Gastrocnemius medialis (tissue), 4 donors: Measurements from ENCODE around the gene PTPRM. TPM values are rescaled to one million over a fixed set of nuclear protein-coding genes. Genes with fewer than 3 reads are reported as not detected.

Source experiments
- ATAC-seq, 2 donors: fragments of 150-250 bp; one replicate each; pipeline ENCODE4 v1.9.1; 2016
- DNase-seq, 2 donors: peaks; one replicate each; pipeline ENCODE4 v3.0.0-alpha.2; 2019
- H3K27ac ChIP-seq, 4 donors: fragments of 200-600 bp; sonication (generic); 1 replicate in 1 of 4; 2 replicates in 3 of 4; pipeline ENCODE4 v1.5.1; 2016 to 2018; ENCODE audit warnings: mild to moderate bottlenecking in 2 of 4, moderate library complexity in 1 of 4
- H3K27me3 ChIP-seq, 3 donors: fragments of 200-600 bp; sonication (generic) in 2 of 3; 1 replicate in 1 of 3; 2 replicates in 2 of 3; pipeline versions ENCODE4 v1.5.1 to v1.6.0; 2016 to 2019; ENCODE audit warnings: mild to moderate bottlenecking in 1 of 3, moderate library complexity in 1 of 3
- H3K36me3 ChIP-seq, 2 donors: fragments of 200-600 bp; sonication (generic) in 1 of 2; one replicate each; pipeline ENCODE4 v1.5.1; 2017 to 2018
- H3K4me1 ChIP-seq, 2 donors: fragments of 200-600 bp; sonication (generic) in 1 of 2; one replicate each; pipeline ENCODE4 v1.5.1; 2016 to 2017; ENCODE audit warnings: mild to moderate bottlenecking in 2 of 2
- H3K4me3 ChIP-seq, 4 donors: fragments of 200-600 bp; sonication (generic) in 3 of 4; 1 replicate in 1 of 4; 2 replicates in 3 of 4; pipeline ENCODE4 v1.5.1; 2016 to 2019; ENCODE audit warnings: mild to moderate bottlenecking in 2 of 4
- H3K9me3 ChIP-seq, 3 donors: fragments of 200-600 bp; sonication (generic) in 2 of 3; 1 replicate in 1 of 3; 2 replicates in 2 of 3; pipeline ENCODE4 v1.5.1; 2016 to 2019
- CTCF ChIP-seq, 5 experiments: fragments of 450-650 bp in 3 of 5; fragments of 200-600 bp in 2 of 5; sonication (generic) in 2 of 5; IDR thresholded peaks in 4 of 5; conservative IDR thresholded peaks in 1 of 5; 1 replicate in 4 of 5; 2 replicates in 1 of 5; pipeline ENCODE4 v1.5.1; 2016 to 2019; ENCODE audit warnings: antibody characterized with exemption in 5 of 5, mild to moderate bottlenecking in 3 of 5, moderate library complexity in 3 of 5
- POLR2A ChIP-seq, 2 donors: fragments of 450-650 bp; IDR thresholded peaks; one replicate each; pipeline ENCODE4 v1.6.1; 2017; ENCODE audit warnings: antibody characterized with exemption in 2 of 2, mild to moderate bottlenecking in 2 of 2, moderate library complexity in 2 of 2
- in situ Hi-C, 4 donors: fragments of 200-750 bp; cut with MboI; loops; one replicate each; pipeline versions ENCODE4 v1.15.0 to v1.8.0; 2017; ENCODE audit warnings: low sequenced_read_pairs in 4 of 4
- intact Hi-C: fragments of 100-400 bp; cut with DNase I; formaldehyde crosslinking; loops from one replicate; pipeline ENCODE4 v1.15.1; 2023; ENCODE audit warnings: low total_unique reads
- total RNA-seq, 4 donors: library from RNA; depleted of rRNA; stranded (reverse); fragments of >200 nt; gene quantifications; one replicate each; pipeline versions ENCODE4 v1.1.0 to v1.2.3, GENCODE V29; 2016

Gene PTPRM
- total RNA-seq, 4 donors from 2014 or later, result 52.6 to 79.3 (median 63.8) TPM

GRCh38 chr18:8142932-8143331, 575.8 kb downstream of the PTPRM start:
- intact Hi-C loops, result loop anchor here (5.0 to 10.0 kb wide), 2 partner anchors 268 to 576 kb away; partner anchors contain the start of gene PTPRM
- H3K4me3 ChIP-seq, result no peak overlapping the region
- H3K27ac ChIP-seq, result peak overlapping the region; percentile 64 to 93 (median 79)
- no peak for TF ChIP-seq CTCF (IDR thresholded peaks at IDR 0.05 in 4 of 5, conservative IDR thresholded peaks at IDR 0.05 in 1 of 5)
- no peak for TF ChIP-seq POLR2A (IDR thresholded peaks at IDR 0.05)
- no peak for ATAC-seq
- H3K9me3 ChIP-seq, result peaks cover 0 to 6% (median 0%) of the 10 kb centered on the region in 3 donors
- peaks cover 30 to 45% of the 10 kb centered on the region in 2 donors for H3K4me1 ChIP-seq
- H3K36me3 ChIP-seq, result no peaks in the 10 kb centered on the region
- DNase-seq, result no peak
- in situ Hi-C loops, result loop anchor here in 1 of 4 donors (25.0 kb wide), 1 partner anchor 94 kb away; no protein-coding TSS in a partner anchor
- H3K27me3 ChIP-seq, result no peaks in the 10 kb centered on the region

- Histone ChIP-seq H3K4me1 (no peaks in the 10 kb centered on the region), H3K27ac (no peak overlapping the region), H3K4me3 (no peak overlapping the region), H3K36me3 (no peaks in the 10 kb centered on the region), H3K27me3 (no peaks in the 10 kb centered on the region), H3K9me3 (peaks cover 0 to 6% (median 0%) of the 10 kb centered on the region in 3 donors)
- no peak for ATAC-seq
- no peak for DNase-seq
- in situ Hi-C loops (no loop called here), intact Hi-C loops (no loop called here)
- TF ChIP-seq POLR2A (IDR thresholded peaks at IDR 0.05), result no peak
- TF ChIP-seq CTCF (IDR thresholded peaks at IDR 0.05 in 4 of 5, conservative IDR thresholded peaks at IDR 0.05 in 1 of 5), result no peak
Measured at GRCh38 chr18:8151181-8151580, 584.1 kb downstream of the PTPRM start.

- H3K27me3 ChIP-seq, result no peaks in the 10 kb centered on the region
- no peak for DNase-seq
- H3K27ac ChIP-seq, result no peak overlapping the region
- H3K9me3 ChIP-seq, result no peaks in the 10 kb centered on the region
- no peaks in the 10 kb centered on the region for H3K4me1 ChIP-seq
- no peak overlapping the region for H3K4me3 ChIP-seq
- in situ Hi-C loops, result no loop called here
- intact Hi-C loops, result no loop called here
- no peaks in the 10 kb centered on the region for H3K36me3 ChIP-seq
- ATAC-seq, result no peak
- TF ChIP-seq CTCF (IDR thresholded peaks at IDR 0.05 in 4 of 5, conservative IDR thresholded peaks at IDR 0.05 in 1 of 5), result no peak
- no peak for TF ChIP-seq POLR2A (IDR thresholded peaks at IDR 0.05)
Measured at GRCh38 chr18:8153887-8154583, 586.9 kb downstream of the PTPRM start.

- DNase-seq, result peak in 1 of 2 donors; percentile 41
Measured at GRCh38 chr18:8162802-8163201, 595.7 kb downstream of the PTPRM start.

More at GRCh38 chr18:8162802-8163201, 595.7 kb downstream of the PTPRM start:
- peak; percentile 41 to 76 for ATAC-seq
- in situ Hi-C loops, result no loop called here
- Histone ChIP-seq H3K4me1 (peaks cover 0 to 11% of the 10 kb centered on the region in 2 donors), H3K9me3 (no peaks in the 10 kb centered on the region), H3K4me3 (no peak overlapping the region), H3K27me3 (no peaks in the 10 kb centered on the region), H3K36me3 (no peaks in the 10 kb centered on the region), H3K27ac (peak overlapping the region in 1 of 4 donors; percentile 54)
- intact Hi-C loops, result no loop called here
- no peak for TF ChIP-seq POLR2A (IDR thresholded peaks at IDR 0.05)
- no peak for TF ChIP-seq CTCF (IDR thresholded peaks at IDR 0.05 in 4 of 5, conservative IDR thresholded peaks at IDR 0.05 in 1 of 5)
